Activated T-helper 17 cell treated with anti-CD3 and anti-CD28 coated beads, Interleukin-2, amount 50 U/mL, for 72 hours (primary cell): ENCODE data around the gene TTLL10. TPM values are rescaled to one million over a fixed set of nuclear protein-coding genes. Genes with fewer than 3 reads are reported as not detected.

Experiments
- ATAC-seq: fragments of 150-1000 bp; cut with Tn5 transposase; replicated peaks from 2 replicates; pipeline ENCODE4 v1.10.0; 2021; ENCODE audit warnings: mild to moderate bottlenecking, moderate library complexity
- H3K27ac Mint-ChIP-seq: one replicate; pipeline ENCODE4 v1.8.0; 2022; ENCODE audit warnings: mixed read lengths
- H3K27me3 Mint-ChIP-seq: one replicate; pipeline ENCODE4 v1.8.0; 2022; ENCODE audit warnings: mixed read lengths
- H3K36me3 Mint-ChIP-seq: one replicate; pipeline ENCODE4 v1.8.0; 2022; ENCODE audit warnings: low read depth, mild to moderate bottlenecking, mixed read lengths
- H3K4me1 Mint-ChIP-seq: one replicate; pipeline ENCODE4 v1.8.0; 2022; ENCODE audit warnings: mixed read lengths
- H3K4me3 Mint-ChIP-seq: one replicate; pipeline ENCODE4 v1.8.0; 2022; ENCODE audit warnings: mild to moderate bottlenecking, mixed read lengths
- H3K9me3 Mint-ChIP-seq: one replicate; pipeline ENCODE4 v1.8.0; 2022; ENCODE audit warnings: mixed read lengths
- total RNA-seq, 2 donors: library from RNA; stranded (reverse); gene quantifications; one replicate each; pipeline ENCODE4 v1.2.3, GENCODE V29; 2022

TTLL10 gene, protein sequence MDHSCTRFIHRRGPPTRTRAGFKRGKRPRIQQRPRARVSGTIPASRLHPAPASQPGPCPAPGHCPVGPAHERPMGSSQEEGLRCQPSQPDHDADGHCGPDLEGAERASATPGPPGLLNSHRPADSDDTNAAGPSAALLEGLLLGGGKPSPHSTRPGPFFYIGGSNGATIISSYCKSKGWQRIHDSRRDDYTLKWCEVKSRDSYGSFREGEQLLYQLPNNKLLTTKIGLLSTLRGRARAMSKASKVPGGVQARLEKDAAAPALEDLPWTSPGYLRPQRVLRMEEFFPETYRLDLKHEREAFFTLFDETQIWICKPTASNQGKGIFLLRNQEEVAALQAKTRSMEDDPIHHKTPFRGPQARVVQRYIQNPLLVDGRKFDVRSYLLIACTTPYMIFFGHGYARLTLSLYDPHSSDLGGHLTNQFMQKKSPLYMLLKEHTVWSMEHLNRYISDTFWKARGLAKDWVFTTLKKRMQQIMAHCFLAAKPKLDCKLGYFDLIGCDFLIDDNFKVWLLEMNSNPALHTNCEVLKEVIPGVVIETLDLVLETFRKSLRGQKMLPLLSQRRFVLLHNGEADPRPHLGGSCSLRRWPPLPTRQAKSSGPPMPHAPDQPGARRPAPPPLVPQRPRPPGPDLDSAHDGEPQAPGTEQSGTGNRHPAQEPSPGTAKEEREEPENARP
- total RNA-seq: under 1 TPM in 1 of 2 donors, not detected in 1; 0.11 TPM

DNA sequence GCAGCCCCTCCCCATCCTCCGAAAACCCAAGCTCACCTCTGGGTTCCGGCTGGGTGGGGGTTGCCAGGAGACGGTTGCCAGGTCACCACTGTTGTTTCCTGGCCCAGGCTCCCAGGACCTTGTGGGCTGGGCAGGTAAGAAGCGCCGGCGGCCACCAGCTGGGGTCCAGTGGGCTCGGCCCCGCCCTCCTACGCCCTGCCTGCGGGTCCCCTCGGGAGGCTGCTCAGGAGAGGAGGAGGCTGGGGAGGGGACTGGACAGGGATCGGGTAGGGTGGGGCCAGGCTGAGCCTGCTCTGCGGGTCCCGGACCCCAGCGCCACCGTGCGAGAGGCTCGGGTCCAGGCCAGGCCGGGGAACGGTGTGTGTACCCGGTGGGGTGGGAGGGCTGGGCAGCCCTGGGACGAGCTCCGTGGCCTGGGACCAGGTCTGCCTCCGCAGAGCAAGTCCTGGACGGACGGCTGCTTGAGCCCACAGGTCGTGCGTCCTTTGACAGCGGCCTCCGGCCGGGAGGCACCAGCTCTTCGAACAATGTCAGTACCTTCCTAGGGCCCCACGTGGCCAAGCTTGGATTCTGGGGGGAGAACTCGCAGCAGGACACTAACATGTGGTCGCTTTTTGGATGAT is at the start of gene TTLL10:
Gene TTLL10, plus strand, starts transcription at position 88 of the 623 bp plus-strand sequence. CDS start 5,336 bp downstream, outside the sequence.
- Mint-ChIP-seq H3K9me3 (no peaks in the 10 kb centered on the region), H3K27ac (no peak within 1 kb of the TSS), H3K4me1 (peaks cover 10% of the 10 kb centered on the region), H3K4me3 (no peak within 1 kb of the TSS), H3K36me3 (no peaks in the 10 kb centered on the region), H3K27me3 (no peaks in the 10 kb centered on the region)
- ATAC-seq: peak; percentile 71

DNA sequence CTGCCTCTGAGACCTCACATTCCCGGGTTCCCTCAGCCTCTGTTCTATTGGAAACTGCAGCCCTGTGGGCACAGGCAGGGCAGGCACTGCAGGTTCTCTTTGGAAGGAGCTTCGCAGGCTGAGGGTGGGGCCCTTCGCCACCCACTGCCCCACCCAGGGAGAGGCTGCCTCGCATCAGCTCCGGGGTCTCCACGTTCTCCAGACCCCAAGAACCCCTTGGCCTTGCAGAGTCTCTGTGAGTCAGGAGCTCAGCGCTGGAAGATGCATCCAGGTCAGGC is 49.2 kb upstream of the TTLL10 start:
- Mint-ChIP-seq H3K27ac (no peak overlapping the region), H3K9me3 (no peaks in the 10 kb centered on the region), H3K27me3 (no peaks in the 10 kb centered on the region)

GRCh38 chr1:1124786-1125642 is 48.7 kb upstream of the TTLL10 start:
- no peak for ATAC-seq
- no peak overlapping the region for H3K27ac Mint-ChIP-seq

More for the DNA sequence above, 49.2 kb upstream of the TTLL10 start:
- Mint-ChIP-seq H3K4me1 (no peaks in the 10 kb centered on the region), H3K4me3 (peak overlapping the region; percentile 36), H3K36me3 (no peaks in the 10 kb centered on the region)
- ATAC-seq: no peak

DNA sequence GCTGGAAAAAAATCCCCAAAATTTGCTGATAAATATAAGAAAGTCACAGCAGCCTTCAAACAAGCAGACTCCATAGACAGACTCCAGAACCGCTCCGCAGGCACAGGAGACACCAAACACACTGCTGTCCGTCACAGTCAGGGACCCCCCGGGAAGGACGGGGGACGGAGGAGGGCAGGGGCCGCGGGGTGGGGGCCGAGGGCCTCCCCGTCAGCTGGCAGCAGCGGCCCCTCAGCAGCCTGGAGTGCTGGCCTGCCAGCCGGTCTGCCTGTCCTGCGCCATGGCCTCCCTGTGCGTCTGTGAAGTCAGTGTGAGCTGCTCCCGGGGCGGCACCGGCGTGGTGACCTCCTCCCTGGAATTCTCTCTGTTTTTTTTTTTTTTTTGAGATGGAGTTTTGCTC is 47.7 kb upstream of the TTLL10 start:
- Mint-ChIP-seq H3K36me3 (no peaks in the 10 kb centered on the region), H3K9me3 (no peaks in the 10 kb centered on the region), H3K4me1 (no peaks in the 10 kb centered on the region), H3K4me3 (no peak overlapping the region), H3K27ac (no peak overlapping the region), H3K27me3 (no peaks in the 10 kb centered on the region)
- no peak for ATAC-seq

More at GRCh38 chr1:1124786-1125642, 48.7 kb upstream of the TTLL10 start:
- no peaks in the 10 kb centered on the region for H3K36me3 Mint-ChIP-seq
- H3K9me3 Mint-ChIP-seq: no peaks in the 10 kb centered on the region
- H3K27me3 Mint-ChIP-seq: no peaks in the 10 kb centered on the region
- no peaks in the 10 kb centered on the region for H3K4me1 Mint-ChIP-seq
- no peak overlapping the region for H3K4me3 Mint-ChIP-seq

DNA sequence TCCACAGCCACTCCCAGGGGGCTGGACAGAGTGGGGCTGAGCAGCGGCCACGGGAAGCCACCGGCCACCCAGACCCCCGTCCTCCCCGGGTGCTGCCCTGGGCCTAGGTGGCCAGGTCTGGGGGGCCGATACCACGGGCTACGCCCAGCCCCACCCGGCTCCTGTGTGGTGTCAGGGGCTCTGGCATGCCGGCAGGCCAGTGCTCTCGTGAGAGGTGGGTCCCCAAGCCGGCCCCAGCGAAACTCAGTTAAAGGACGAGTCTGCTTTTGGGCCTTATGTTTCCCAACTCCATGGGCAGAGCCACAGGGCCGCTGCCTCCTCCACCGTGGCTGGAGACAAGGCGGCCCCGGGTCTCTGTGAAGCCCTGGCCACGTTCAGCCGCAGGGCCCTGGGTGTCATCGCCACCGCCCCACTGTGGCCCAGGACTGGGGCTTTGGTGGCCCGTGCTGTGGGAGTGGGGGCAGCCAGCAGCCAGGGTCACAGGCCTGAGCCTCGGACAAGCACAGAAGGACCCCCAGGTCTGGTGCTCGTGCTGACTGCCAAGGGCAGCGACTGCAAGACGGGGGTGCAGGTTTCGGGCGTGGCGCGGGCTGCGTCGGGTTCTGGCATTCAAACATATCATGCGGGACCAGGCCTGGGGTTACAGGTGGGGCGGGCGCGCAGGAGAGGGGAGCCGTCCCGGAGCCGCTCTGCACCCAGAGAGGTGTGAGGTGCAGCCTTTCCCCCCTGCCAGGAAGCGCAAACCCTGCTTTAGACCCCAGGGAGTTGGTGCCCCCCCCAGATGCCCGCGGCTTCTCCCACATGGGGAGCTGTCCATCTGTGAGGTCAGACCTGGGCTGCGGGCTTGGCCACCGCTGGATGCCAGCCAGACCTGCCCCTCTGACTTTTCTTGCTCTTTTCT is 45.9 kb upstream of the TTLL10 start:
- ATAC-seq: no peak
- Mint-ChIP-seq H3K4me3 (no peak overlapping the region), H3K4me1 (no peaks in the 10 kb centered on the region), H3K9me3 (no peaks in the 10 kb centered on the region), H3K36me3 (no peaks in the 10 kb centered on the region), H3K27ac (no peak overlapping the region), H3K27me3 (no peaks in the 10 kb centered on the region)

- H3K9me3 Mint-ChIP-seq: no peaks in the 10 kb centered on the region
- H3K27me3 Mint-ChIP-seq: no peaks in the 10 kb centered on the region
- no peaks in the 10 kb centered on the region for H3K36me3 Mint-ChIP-seq
- no peak for ATAC-seq
- no peaks in the 10 kb centered on the region for H3K4me1 Mint-ChIP-seq
- no peak overlapping the region for H3K4me3 Mint-ChIP-seq
- no peak overlapping the region for H3K27ac Mint-ChIP-seq
These were observed 45.1 kb upstream of the TTLL10 start for GRCh38 chr1:1128454-1129139.

- no peaks in the 10 kb centered on the region for H3K4me1 Mint-ChIP-seq
These were observed 44.3 kb upstream of the TTLL10 start for GRCh38 chr1:1129381-1129821.

GRCh38 chr1:1130206-1131120 is 43.2 kb upstream of the TTLL10 start:
- H3K27ac Mint-ChIP-seq: no peak overlapping the region
- H3K4me3 Mint-ChIP-seq: no peak overlapping the region
- H3K4me1 Mint-ChIP-seq: no peaks in the 10 kb centered on the region
- no peaks in the 10 kb centered on the region for H3K9me3 Mint-ChIP-seq
- no peaks in the 10 kb centered on the region for H3K36me3 Mint-ChIP-seq
- no peak for ATAC-seq
- H3K27me3 Mint-ChIP-seq: no peaks in the 10 kb centered on the region

More at GRCh38 chr1:1129381-1129821, 44.3 kb upstream of the TTLL10 start:
- no peak for ATAC-seq
- no peak overlapping the region for H3K27ac Mint-ChIP-seq
- no peaks in the 10 kb centered on the region for H3K27me3 Mint-ChIP-seq
- H3K9me3 Mint-ChIP-seq: no peaks in the 10 kb centered on the region
- no peaks in the 10 kb centered on the region for H3K36me3 Mint-ChIP-seq
- H3K4me3 Mint-ChIP-seq: no peak overlapping the region

DNA sequence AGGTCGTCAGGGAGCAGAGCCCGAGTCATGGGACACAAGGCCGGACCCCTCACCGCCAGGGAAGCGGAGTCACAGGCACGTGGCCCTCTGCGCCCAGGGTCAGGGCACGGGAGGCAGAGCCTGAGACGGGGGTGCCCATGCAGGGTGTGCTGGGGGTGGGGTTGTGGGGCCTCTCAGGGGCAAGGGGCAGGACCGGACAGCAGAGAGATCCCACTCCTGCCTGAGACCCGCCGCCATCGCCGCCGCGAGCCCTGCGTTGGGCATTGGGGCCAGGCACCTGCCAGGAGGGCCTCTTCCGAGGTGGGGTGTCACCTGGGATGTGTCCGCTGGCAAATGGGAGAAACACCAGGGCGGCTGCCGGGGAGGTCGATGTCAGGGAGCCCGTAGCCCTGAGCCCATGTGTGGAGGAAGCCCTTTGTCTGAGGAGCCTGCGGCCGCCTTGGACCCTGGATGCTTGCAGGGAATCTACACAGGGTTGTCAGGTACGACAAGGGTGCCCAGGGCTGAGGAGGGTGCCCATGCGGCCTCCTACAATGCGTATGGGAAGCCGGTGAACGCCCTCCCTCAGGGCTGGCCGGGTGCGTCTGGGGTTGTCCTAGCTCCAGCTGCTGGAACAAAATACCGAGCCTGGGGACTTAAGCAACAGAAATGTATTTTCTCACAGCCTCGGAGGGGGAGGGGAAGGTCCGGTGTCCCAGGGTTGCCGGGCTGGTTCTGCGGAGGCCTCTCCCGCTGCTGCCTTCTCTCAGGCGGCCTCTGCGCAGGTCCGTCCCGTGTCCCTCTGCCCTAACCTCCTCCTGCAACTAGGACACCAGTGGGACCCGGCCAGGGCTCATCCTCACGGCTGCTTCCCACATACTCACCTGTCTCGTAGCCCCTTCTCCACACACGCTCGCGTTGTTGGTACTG is 41.4 kb upstream of the TTLL10 start:
- no peak overlapping the region for H3K4me3 Mint-ChIP-seq
- no peak overlapping the region for H3K27ac Mint-ChIP-seq
- no peaks in the 10 kb centered on the region for H3K27me3 Mint-ChIP-seq
- no peaks in the 10 kb centered on the region for H3K4me1 Mint-ChIP-seq
- H3K9me3 Mint-ChIP-seq: no peaks in the 10 kb centered on the region
- ATAC-seq: no peak
- no peaks in the 10 kb centered on the region for H3K36me3 Mint-ChIP-seq

DNA sequence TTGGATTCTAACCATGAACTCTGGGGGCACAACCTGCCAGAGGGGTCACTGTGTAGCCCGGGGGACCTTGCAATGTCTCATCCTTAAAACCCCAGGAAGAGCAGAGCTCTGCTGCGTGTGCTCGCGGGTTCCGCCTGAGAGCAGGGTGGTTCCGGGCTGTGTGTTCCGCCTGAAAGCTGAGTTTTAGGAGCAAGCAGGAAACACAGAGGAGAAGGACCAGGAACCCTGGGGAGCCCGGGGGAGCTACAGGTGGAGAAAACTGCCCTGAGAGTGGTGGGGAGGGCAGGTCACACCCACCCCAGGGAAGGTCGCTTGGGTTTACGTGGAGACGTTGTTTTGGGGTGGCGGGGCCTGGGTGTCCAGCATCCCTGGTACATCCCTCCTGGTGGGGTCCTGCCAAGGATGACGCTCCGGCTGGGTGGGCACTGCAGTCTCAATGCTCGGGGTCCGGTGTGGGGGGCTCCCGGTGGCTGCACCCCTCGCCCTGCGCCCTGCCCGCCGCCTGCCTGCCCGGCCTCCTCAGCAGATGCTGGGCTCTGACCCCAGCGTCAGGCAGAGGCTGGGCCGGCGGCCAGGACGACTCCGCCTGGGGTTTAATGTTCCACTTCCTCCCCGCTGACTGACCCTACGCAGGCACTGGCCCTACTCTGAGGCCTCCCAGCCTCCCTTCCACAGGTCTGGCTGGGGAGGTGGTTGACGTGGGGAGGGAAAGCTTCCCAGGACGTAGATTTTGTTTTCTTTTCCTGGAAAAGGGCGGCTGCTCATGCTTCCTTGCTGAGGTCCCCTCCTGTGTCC is 40.5 kb upstream of the TTLL10 start:
- no peaks in the 10 kb centered on the region for H3K4me1 Mint-ChIP-seq
- no peak for ATAC-seq
- no peaks in the 10 kb centered on the region for H3K9me3 Mint-ChIP-seq
- H3K27ac Mint-ChIP-seq: no peak overlapping the region
- H3K36me3 Mint-ChIP-seq: no peaks in the 10 kb centered on the region
- H3K27me3 Mint-ChIP-seq: no peaks in the 10 kb centered on the region
- H3K4me3 Mint-ChIP-seq: no peak overlapping the region
